ENCODE measurements around the gene CCT3.
"Not testable (repeated sequence)": the region's sequence is repeated elsewhere in the genome, so short reads cannot be mapped to it uniquely, and the experiment has no call there.

CCT3 gene

DNA sequence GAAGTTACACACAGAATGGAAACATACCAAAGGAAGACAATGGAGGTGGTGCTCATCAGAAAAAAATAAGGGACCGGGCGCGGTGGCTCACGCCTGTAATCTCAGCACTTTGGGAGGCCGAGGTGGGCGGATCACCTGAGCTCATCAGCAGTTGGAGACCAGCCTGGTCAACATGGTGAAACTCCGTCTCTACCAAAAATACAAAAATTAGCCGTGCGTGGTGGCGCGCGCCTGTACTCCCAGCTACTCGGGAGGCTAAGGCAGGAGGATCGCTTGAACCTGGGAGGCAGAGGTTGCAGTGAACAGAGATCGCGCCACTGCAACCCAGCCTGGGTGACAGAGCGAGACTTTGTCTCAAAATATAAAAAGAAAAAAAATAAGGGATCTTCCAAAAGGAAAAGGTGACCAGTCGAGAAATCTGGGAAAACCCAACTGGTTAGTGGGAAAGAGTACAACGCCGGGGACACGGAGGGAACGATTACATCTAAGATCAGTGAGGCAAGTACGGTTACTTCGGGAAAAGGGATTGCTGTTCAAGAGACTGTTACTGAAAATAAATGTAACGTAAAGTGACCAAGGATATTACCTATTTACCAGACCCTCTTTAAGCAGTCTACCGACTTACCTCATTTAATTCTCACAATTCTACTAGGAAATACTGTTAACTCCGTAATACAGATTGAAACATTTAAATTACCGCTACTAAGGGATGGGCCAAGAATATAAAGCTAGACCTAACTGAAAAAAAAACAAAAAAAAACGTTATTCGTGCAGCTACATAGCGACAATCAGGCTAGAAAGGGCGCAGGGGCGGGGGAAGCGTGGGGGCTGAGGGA, 822 bp downstream of the CCT3 start:
- DNase-seq (ENCODE audit: low read depth in 2 of 2) = no peak

DNA sequence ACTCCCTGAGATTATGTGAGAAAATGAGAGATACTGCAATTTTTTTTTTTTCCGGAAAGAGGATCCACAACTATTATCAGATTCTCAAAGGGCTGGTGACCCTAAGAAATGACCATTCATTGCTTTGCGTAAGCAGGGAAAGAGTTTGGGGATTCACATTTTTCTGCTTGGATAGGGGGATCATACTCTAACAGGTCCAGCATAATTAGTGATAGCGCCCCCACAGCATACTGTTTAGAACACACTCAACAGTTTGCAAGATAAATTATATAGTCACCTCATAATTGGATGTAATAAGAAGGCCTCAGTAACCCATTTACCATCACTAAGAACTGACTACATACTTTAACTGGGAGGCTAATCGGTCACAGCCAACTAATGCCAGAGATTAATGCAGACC, 1.9 kb downstream of the CCT3 start:
- no peak for DNase-seq (ENCODE audit: low read depth in 2 of 2)

DNA sequence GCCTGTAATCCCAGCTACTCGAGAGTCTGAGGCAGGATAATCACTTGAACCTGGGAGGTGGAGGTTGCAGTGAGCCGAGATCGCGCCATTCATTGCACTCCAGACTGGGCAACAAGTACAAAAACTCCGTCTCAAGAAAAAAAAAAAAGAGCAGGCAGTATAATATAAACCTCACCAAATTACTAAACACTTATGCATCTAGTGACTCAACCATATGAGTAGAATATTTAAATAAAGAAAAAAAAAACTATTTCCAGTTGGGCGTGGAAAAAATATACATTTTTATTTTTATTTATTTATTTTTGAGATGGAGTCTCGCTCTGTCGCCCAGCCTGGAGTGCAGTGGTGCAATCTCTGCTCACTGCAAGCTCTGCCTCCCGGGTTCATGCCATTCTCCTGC, 14.9 kb downstream of the CCT3 start:
- DNase-seq (ENCODE audit: low read depth in 2 of 2) = not testable (repeated sequence)

DNA sequence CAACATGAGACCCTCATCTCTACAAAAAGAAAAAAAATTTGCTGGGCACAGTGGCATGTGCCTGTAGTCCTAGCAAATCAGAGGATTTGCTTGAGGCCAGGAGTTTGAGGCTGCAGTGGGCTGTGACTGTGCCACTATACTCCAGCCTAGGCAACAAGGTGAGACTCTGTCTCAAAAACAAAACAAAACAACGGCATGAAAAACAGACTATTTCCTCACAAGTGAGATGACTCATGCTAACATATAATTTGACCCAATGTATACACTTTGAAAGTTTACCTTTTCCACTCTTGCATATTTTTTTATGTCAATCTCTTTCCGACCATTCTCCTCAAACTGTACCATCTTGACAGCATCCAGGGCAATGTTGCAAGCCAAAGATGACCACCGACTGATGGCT, 17.5 kb downstream of the CCT3 start:
- no peak for DNase-seq (ENCODE audit: low read depth in 2 of 2)

DNA sequence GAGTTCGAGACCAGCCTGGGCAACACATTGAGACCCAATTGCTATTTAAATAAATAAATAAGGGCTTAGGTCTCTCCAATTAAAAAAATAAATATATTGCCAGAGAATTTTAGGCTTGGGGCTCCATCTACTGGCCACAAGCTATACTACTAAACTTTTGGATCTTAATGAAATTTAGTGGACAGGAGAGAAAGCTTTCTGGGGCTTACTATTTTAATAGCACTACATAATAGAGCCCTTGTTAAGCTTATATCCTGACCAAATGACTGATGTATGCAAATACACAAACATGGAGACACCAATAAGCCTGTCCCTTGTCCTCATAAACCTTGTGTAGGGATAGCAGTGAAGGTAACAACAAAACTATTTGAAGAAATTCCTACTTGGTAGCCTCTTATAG, 18.4 kb downstream of the CCT3 start:
- DNase-seq (ENCODE audit: low read depth in 2 of 2) = no peak

DNA sequence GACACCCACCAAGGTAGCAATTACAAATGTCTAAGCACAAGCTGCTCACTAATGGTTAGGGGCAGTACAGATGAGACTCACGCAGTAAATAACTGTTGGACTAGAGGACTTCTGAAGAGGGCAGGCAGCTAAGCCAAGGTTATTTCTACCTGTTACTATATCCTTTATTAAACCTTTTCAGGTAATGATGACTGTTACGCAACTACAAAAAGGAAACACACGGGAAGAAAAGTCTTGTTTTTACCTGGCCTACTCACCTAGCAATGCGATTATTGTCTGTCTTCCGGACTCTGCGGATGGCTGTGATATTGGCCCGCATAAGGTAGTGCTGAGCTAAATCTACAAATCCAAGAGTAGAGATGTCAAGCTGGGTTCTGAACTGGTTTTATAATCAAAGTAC, 21.2 kb downstream of the CCT3 start:
- DNase-seq (ENCODE audit: low read depth in 2 of 2) = no peak

DNA sequence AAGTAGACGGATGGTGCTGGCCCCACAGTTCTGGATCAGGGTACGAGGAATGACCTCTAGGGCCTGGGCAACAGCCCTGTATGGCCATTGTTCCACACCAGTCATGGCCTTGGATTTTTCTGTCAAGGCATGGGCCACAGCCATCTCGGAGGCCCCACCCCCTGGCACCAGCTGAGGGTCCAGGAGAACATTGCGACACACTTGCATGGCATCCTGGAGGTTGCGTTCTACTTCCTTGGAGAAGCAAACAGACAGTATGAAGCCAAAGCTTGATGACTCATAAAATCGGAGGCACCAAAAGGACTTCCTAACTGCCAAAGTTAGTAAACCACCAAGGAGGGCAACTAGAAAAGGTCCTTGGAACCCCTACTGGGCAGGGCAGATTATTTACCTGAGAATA, 27.1 kb downstream of the CCT3 start:
- DNase-seq (ENCODE audit: low read depth in 2 of 2) = no peak

DNA sequence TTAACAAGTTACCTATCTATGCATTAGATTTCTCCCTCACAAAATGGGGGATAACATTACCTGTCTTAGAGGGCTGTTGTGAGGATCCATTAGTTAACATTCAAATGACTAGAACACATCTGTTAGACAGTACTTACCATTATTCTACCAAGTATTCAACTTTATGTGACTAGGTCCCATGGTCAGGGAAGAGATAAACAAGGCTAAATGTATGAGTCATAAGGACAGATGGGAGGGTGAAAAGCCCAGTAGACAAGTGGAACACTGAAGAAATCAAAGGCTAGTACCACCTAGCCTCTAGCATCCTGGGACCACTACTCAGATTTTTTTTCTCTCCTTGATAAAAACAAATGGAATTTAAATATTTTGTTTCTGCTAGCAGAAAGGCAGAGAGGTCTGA, 30.0 kb downstream of the CCT3 start:
- DNase-seq (ENCODE audit: low read depth in 2 of 2) = no peak

DNA sequence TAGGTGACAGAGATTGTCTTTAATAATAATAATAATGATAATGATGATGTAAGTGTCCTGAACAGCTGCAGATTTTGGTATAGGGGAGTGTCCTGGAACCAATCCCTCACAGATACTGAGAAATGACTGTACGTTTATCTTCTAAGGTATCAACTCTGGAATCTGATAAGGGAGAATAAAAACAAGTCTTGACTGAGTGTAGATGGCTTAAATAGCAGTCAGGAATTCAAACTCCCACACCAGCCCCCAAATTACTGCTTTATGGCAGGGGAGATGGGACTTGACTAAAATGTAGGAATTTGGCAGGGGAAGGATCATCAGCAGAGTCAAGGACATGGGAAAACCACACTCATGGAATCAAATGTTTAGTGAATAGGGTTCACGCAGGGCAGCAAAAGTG, 32.9 kb downstream of the CCT3 start:
- no peak for DNase-seq (ENCODE audit: low read depth in 2 of 2)

DNA sequence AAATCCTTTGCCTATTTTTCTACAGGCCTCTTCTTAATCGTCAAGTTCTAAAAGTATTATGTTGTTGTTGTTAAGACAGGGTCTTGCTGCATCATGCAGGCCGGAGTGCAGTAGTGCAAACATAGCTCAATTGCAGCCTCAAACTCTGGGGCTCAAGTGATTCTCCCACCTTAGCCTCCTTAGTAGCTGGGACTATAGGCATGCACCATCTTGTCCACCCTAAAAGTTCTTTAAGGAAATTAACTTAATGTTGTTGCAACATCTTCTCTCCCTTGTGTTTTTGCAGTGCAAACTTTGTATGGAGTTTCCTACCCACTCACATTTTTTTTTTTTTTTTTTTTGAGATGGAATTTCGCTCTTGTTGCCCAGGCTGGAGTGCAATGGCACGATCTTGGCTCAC, 34.9 kb downstream of the CCT3 start:
- DNase-seq (ENCODE audit: low read depth in 2 of 2) = no peak

DNA sequence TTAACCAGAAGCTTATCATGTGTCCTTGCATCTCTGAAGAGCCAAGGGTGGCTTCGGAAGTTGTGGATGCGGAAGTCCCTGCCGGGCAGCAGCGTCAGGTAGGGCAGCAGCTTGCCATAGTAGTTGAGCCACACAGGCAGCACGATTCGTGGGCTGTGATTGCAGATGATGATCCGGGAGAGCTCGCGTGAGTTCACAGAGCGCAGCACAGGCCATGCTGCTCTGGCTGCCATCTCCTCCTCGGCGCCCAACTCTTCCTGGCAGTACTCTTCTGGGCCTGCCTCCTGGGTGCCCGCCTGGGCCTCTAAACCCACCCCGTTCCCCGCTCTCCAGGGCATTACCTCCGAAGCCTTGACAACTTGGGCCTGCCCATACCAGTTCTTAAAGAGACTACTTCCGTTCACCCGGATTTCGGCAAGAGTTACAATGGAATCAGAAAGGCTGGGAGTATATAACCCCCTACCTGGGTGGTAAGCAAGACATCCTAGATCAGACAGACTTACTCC, 39.2 kb downstream of the CCT3 start, which contains the start of gene VHLL:
Gene VHLL (minus strand): TSS at position 456 of the 506 bp plus-strand sequence. CDS start 118 bp downstream, at position 338.
- no peak for DNase-seq (ENCODE audit: low read depth in 2 of 2)

DNA sequence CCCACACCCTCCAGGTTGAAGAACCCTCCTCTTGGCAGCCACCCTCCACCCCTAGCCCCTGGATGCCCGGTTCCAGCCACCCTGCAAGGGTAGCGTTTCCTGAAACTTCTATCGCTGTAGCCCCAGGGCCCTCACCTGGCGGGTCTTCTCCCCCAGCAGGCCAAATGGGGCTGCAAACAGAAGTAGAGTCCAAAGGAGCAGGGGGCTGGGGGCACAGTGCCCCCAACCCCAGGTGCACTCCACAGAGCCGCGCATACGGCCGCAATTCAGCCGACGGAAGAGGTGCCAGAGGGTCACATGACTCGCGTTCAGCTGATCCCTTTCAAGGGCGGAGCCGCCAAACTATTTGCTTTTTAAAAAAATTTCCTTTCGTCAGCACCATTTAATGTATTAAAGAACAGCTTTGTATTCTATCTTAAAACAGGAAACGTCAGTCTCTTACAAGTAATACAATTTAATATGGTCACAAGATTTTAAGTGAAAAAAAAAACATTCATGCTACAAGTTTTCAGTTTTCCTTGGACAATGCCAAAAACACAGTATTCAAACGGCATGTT, 42.6 kb downstream of the CCT3 start, which contains the start of gene GLMP:
Gene GLMP (minus strand): TSS at position 289 of the 557 bp plus-strand sequence. CDS start 34 bp downstream, at position 255.
- peak; percentile 16 to 20 for DNase-seq (ENCODE audit: low read depth in 2 of 2)

DNA sequence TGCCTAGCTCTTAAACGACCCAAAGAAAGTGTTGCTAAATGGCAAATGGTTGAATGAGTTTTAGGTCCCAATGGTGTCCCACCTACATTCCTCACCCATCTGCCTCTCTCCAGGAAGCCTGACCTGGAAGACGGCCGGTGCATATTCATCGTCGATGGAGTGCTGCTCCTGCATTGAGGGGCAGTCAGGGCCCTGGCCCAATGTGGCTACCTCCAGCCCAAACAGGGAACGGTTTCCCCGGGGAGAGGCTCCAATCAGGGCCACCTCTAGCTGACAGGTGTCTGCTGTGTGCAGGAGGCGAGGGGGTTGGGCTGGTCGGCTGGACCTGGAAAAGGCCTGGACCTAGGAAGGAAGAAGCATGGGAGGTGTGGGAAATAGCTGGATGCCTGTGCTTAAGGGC, 44.2 kb downstream of the CCT3 start:
- DNase-seq (ENCODE audit: low read depth in 2 of 2) = no peak

DNA sequence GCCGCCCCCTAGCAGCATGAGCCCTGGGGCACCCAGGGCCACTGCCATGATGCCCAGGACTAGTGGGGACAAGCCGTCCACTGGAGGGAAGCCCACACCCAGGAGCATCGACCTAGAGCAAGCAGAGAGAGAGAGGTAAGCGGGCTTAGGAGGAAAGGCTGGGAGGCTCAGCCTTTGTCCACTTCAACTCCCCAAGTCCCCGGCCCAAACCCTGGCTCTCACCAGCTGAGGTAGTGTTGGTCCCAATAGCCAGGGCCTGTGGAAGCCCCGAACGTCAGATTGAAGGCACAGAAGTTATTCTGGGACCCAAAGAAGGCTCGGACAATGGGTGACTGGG, 45.0 kb downstream of the CCT3 start:
- DNase-seq (ENCODE audit: low read depth in 2 of 2) = no peak

DNA sequence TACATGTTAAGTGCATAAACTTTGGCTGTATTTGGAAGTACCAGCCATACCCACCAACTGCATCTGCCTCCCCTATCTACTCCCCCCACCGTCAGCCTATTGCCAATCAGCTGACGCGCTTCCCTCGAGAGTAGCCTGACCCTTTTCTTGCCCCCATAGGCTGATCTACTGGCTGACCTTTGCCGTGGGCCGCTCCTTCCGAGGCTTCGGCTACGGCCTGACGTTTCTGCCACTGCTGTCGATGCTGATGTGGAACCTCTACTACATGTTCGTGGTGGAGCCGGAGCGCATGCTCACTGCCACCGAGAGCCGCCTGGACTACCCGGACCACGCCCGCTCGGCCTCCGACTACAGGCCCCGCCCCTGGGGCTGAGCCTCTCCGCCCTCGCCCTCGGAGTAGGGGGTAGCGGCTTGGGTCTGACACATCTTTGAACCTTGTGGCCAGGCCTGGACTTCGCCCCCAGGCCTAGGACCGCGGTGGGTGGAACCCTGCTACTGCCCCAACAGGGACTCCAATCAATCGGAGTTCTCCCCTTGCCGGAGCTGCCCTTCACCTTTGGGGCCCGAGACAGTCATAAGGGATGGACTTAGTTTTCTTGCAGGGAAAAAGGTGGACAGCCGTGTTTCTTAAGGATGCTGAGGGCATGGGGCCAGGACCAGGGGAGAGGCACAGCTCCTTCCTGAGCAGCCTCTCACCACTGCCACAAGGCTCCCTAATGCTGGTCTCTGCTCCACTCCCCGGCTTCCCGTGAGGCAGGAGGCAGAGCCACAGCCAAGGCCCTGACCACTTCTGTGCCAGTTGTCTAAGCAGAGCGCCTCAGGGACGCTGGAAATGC, 46.6 kb downstream of the CCT3 start:
- DNase-seq (ENCODE audit: low read depth in 2 of 2) = peak; percentile 23 to 25

DNA sequence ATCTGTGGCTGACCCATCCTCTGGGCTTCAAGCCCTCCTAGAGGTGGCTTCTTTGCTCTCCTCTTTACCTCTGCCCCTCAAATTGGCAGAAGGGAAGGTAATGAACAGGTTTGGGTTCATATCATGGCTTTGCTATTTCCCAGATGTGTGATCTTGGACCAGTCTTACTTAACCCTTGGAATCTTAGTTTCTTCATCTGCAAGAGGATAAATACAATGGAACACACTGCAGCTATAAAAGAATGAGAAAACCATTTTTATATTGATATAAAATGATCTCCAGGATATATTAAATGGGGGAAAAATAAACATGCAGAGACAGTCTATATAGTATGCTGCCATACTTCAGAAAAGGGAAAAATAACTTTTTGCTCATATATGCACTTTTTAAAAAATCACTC, 48.2 kb downstream of the CCT3 start:
- no peak for DNase-seq (ENCODE audit: low read depth in 2 of 2)

DNA sequence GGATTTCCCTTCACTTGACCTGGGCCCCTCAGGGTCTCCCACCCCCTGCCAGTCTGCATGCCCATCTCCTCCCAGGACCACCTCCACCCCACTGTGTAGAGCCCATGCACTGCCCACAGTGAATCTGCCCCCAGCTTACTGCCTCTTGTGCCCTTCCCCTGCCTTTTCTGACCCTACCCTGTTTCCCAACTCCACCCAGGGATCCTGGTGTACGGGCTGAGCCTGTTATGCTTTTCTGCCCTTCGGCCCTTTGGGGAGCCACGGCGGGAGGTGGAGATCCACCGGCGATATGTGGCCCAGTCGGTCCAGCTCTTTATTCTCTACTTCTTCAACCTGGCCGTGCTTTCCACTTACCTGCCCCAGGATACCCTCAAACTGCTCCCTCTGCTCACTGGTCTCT, 52.0 kb downstream of the CCT3 start:
- no peak for DNase-seq (ENCODE audit: low read depth in 2 of 2)

DNA sequence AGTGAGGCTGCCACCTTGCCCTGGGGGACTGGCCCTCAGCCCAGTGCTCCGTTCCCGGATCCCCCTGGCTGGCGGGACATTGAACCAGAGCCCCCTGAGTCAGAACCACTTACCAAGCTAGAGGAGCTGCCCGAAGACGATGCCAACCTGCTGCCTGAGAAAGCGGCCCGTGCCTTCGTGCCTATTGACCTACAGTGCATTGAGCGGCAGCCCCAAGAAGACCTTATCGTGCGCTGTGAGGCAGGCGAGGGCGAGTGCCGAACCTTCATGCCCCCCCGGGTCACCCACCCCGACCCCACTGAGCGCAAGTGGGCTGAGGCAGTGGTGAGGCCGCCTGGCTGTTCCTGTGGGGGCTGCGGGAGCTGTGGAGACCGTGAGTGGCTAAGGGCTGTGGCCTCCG, 52.7 kb downstream of the CCT3 start:
- no peak for DNase-seq (ENCODE audit: low read depth in 2 of 2)

DNA sequence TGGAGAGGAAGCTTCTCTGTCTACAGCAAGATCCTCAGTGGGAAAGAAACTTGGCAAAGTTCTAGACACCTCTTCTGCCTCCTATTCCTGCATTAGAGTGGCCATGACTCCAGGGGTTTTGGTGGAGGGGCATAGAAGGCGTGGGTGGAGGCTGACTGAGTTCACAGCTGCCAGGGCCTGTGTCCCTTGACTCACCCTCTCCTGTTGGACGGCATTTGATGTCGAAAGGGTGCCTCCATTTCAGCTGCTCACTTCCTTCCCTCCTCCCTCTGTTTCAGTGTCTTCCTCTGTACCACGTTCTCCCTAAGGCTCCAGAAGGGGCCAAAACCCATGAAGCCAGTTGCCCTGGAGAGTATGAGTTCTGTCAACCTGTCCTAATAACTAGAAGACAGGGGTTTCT, 53.3 kb downstream of the CCT3 start:
- DNase-seq (ENCODE audit: low read depth in 2 of 2) = no peak

DNA sequence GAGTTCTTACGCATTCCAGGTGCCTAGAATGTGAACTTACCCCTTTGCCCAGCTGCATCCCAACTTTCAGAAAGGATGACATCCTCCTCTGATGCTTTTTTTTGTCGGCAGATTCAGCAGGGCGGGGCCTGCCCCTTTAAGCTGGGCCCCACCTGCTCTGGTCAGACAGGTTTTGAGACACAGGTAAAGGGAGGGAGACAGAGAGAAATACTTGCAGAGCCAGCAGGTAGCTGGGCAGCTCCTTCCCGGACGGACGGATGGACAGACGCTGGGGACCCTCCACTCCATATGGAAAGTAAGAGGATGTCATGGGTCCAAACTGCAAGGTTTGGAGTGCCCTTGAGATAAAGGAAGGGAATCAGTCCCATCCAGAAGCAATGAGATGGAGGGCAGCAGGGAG, 54.0 kb downstream of the CCT3 start, which contains the start of gene TMEM79:
Gene TMEM79 (plus strand): TSS at position 214 of the 400 bp plus-strand sequence. CDS start 902 bp downstream, outside the sequence.
- DNase-seq (ENCODE audit: low read depth in 2 of 2) = no peak

DNA sequence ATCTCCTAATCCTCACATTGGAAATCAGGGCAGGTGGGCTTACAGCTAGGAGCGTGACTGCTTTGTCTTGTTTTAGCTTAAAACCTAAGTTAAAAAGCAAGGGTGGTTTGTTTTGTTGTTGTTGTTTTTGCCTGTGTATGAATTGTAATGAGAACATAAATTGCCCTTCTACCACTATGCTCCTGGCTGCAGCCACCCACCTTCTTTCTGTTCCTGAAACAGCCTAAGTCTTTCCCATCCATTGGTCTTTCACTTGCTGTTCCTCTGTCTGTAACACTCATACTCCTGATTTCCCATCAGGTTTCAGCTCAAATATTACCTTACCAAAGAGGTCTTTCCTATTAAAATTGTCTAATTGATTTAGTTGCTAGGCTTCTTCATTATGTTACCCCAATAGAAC, 54.6 kb downstream of the CCT3 start:
- DNase-seq (ENCODE audit: low read depth in 2 of 2) = no peak

DNA sequence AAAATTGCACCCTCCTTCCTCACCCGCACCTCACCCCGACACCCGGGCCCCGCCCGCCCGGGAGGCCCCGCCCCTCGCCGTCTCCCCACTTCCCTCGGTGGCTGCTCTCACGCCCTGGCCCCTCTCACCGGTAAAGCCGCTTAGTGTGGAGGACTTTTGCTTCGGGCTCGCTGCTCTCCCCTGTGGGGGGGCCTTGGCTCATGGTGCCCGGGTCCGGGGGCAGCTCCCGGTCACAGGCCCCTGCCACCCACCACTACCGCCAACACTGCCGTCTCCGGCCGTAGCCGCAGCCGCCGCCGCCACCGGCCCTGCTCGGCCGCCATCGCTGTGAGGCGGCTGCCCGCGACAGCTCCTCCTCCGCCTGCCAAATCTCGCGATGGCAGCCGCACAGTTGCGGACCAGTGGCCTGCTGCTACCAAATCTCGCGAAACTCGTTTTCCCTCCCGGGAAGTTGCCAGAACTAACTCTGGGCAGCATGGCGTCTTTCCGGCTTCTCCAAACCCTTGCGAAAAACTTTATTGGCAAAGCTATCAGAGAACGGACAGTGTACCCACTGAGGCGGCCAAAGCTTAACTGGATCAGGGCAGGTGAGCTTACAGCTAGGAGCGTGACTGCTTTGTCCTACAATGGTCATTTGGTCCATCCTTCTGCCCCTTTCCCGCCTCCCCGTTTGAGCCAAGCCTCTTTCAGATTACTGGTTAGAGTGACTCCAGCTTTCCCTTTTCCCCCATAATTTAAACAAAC, 55.4 kb downstream of the CCT3 start, which contains the start of gene SMG5:
Gene SMG5 (minus strand): TSS at position 347 of the 744 bp plus-strand sequence. CDS start 145 bp downstream, at position 202.
- peak; percentile 97 for DNase-seq (ENCODE audit: low read depth in 2 of 2)
